Left forelimb (tissue), 1 donor: ENCODE measurements around the gene PIP5K1C.
"Not testable (repeated sequence)": the region's sequence is repeated elsewhere in the genome, so short reads cannot be mapped to it uniquely, and the experiment has no call there.

Source experiments
- DNase-seq: peaks from one replicate; pipeline ENCODE4 v3.0.0-alpha.2; 2018; ENCODE audit warnings: low spot score

Gene PIP5K1C

DNA sequence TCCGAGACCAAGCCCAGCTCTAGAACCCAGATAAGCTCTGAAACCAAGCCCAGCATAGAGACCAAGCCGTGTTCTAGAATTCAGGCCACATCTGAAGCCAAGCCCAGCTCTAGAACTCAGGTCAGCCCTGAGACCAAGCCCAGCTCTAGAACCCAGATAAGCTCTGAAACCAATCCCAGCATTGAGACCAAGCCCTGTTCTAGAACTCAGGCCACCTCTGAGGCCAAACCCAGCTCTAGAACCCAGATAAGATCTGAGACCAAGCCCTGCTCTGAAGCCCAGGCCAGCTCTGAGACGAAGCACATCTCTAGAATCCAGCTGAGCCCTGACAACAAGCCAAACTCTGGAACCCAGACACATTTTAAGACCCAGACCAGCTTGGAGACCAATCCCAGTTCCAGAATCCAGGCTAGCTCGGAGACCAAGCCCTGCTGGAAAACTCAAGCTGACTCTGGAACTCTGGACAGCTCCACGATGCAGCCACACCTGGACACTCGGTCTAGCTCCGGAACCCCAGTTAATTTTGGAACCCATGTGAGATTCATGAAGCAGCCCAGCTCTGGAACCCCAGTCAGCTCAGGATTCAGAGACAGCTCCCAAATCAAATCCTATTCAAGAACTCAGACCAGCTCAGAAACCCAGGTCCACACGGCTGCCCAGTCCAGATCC, 109.1 kb downstream of the PIP5K1C start:
- no peak for DNase-seq

DNA sequence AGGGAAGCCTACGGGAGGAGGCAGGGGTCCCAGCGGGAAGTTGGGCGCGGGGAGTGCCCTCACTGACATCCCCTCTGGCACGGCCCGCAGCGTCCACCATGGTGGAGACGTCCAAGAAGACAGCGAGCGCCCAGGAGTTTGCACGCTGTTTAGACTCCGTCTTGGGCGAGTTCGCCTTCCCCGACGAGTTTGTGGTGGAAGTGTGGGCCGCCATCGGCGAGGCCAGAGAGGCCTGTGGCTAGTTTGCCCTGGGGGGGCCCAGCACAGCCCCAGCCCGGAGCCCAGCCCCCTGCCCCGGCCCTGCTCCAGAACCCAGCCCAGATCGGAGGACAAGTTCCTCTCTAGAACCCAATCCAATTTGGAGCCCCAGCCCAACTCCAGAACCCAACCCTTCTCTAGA, 110.3 kb downstream of the PIP5K1C start:
- no peak for DNase-seq

DNA sequence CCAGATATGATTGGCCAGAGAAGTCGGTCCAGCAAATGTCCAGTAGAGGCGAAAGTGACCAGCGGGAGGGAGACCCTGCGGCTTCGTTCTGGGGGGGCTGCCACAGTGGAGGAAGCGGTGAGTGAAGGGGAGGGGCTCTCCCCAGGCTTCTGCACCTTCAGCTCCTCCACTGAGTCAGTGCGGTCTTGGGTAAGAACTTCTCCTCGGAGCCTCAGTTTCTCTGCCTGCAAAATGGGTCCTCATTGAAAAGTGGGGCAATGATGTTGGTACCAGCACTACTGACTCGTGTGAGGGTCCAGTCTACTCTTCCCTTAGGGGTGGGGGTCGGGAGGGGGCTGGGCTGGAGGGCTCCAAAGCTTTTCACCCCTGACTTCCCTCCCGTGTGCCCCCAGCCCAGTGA, 110.8 kb downstream of the PIP5K1C start:
- no peak for DNase-seq

DNA sequence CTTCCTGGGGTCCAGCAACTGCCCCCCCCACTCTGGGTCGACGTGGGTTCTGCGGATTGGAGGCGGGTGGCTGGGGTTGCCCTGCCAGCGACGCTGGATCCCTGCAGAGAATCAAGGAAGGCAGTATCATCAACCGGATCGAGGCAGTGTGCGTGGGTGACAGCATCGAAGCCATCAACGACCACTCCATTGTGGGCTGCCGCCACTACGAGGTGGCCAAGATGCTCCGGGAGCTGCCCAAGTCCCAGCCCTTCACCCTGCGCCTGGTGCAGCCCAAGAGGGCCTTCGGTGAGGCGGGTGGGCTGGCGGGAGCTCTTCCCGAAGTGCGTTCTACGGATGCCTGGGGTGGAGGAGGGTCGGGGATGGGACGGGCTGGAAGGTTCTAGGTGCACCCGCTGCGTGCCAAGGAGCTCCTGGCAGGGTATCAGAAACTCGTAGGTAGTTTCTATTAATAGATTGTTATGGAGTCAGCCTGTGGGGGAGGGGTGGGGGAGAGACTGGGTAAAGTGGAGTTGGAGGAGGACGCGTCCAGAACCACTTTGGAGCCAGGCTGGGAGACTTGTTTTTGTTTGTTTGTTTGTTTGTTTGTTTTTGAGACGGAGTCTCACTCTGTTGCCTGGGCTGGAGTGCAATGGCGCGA, 113.4 kb downstream of the PIP5K1C start:
- DNase-seq: no peak

DNA sequence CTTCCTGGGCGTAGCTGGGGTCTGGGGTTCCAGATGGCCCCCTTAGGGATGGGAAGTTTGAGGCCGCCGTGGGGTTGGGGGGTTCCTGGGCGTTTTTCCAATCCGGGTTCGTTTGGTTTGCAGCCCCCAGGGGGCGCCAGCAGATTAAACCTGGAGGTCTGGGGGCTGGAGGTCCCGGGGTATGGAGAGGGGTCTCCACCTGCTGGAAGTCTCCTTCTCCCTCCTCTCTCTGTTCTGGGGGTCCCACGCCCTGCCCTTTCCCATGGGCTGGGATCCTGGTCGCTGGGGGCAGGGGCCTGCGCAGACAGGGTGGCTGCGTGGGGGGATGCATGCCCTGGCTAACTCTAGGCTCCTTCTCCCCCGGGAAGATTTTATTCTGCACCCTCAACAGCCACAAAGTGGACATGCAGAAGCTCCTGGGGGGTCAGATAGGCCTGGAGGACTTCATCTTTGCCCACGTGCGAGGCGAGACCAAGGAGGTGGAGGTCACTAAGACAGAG, 114.1 kb downstream of the PIP5K1C start:
- DNase-seq: no peak

DNA sequence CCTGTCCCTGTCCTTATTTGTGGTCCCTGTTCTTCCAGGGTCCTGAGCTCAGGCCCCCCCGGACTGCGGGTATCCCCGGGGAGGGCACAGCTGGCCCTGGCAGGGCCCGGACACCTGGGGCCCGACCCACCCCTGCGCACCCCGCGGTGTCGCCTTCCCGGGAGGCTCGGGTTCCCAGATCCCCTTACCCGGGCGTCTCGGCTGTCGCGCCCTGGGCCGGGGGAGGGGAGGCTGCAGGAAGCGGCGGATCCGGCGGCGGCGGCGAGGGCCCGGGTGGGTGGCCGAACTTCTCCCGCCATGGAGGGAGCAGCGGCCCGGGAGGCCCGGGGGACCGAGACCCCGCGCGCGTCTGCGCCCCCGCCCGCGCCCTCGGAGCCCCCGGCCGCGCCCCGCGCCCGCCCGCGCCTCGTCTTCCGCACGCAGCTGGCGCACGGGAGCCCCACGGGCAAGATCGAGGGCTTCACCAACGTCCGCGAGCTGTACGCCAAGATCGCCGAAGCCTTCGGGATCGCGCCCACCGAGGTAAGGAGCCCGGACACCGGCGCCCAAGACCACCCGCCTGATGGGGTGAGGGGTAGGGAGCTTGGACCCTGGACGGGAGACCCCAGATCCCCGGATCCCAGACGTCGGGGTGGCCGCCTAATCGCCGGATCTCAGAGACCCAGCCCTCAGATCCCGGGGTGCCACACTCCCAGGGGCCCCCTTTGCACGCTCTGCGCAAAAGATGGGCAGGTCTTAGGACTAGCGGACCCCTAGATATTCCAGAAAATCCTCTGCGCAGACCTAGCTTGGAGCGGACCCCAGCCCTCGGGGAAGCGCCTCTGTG, 114.8 kb downstream of the PIP5K1C start, which contains the start of gene GIPC3:
Gene GIPC3, plus strand, starts transcription at position 178 of the 826 bp plus-strand sequence. Its CDS starts 120 bp downstream, at position 298.
- DNase-seq: no peak

DNA sequence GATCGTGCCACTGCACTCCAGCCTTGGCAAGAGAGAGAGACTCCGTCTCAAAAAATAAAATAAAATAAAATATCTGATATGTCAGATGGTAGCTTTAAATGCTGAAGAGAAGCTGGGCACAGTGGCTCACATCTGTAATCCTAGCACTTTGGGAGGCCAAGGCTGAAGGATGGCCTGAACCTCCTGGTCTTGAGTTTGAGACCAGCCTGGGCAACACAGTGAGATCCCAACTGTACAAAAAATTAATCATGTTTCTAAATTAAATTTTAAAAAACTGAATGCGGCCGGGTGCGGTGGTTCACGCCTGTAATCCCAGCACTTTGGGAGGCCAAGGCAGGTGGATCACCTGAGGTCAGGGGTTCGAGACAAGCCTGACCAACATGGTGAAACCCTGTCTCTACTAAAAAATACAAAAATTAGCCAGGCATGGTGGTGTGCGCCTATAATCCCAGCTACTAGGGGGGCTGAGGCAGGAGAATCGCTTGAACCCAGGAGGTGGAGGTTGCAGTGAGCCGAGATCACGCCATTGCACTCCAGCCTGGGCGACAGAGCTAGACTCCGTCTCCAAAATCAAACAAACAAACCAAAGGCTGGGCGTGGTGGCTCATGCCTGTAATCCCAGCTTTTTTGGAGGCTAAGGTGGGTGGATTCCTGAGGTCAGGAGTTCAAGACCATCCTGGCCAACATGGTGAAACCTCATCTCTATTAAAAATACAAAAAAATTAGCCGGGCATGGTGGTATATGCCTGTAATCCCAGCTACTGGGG, 116.0 kb downstream of the PIP5K1C start:
- DNase-seq: not testable (repeated sequence)

DNA sequence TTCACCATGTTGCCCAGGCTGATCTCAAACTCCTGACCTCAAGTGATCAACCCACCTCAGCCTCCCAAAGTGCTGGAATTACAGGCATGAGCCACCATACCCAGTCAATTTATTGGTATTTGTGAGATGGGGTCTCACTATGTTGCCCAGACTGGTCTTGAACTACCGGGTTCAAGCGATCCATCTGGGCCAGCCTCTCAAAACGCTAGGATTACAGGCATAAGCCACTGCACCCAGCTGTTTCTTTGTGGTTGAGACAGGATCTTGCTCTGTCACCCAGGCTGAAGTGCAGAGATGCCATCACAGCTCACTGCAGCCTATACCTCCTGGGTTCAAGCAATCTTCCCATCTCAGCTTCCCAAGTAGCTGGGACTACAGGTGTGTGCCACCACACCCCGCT, 118.5 kb downstream of the PIP5K1C start:
- not testable (repeated sequence) for DNase-seq
